Measurements from ENCODE around the gene CASP10.
"Not testable (repeated sequence)": the region's sequence is repeated elsewhere in the genome, so short reads cannot be mapped to it uniquely, and the experiment has no call there.

CASP10 gene

GRCh38 chr2:201157694-201158093 lies 25.2 kb upstream of the CASP10 start:
- H3K4me3 ChIP-seq (ENCODE audit: control insufficient read depth, low read depth, low read length), result no peak overlapping the region
- no peak for TF ChIP-seq CTCF (conservative IDR thresholded peaks at IDR 0.05; ENCODE audit: control insufficient read depth, insufficient read depth, low read depth, low read length)
- DNase-seq (ENCODE audit: low read depth), result peak; percentile 52

- peak; percentile 83 for DNase-seq (ENCODE audit: low read depth)
- peak; percentile 85 for TF ChIP-seq CTCF (conservative IDR thresholded peaks at IDR 0.05; ENCODE audit: control insufficient read depth, insufficient read depth, low read depth, low read length)
- no peak overlapping the region for H3K4me3 ChIP-seq (ENCODE audit: control insufficient read depth, low read depth, low read length)
Measured at GRCh38 chr2:201158111-201158929, 24.6 kb upstream of the CASP10 start.

- no peak overlapping the region for H3K4me3 ChIP-seq (ENCODE audit: control insufficient read depth, low read depth, low read length)
- TF ChIP-seq CTCF (conservative IDR thresholded peaks at IDR 0.05; ENCODE audit: control insufficient read depth, insufficient read depth, low read depth, low read length), result no peak
- DNase-seq (ENCODE audit: low read depth), result peak; percentile 49
Measured at GRCh38 chr2:201164166-201164565, 18.8 kb upstream of the CASP10 start.

GRCh38 chr2:201167546-201167945 lies 15.4 kb upstream of the CASP10 start:
- DNase-seq (ENCODE audit: low read depth), result no peak
- H3K4me3 ChIP-seq (ENCODE audit: control insufficient read depth, low read depth, low read length), result no peak overlapping the region
- no peak for TF ChIP-seq CTCF (conservative IDR thresholded peaks at IDR 0.05; ENCODE audit: control insufficient read depth, insufficient read depth, low read depth, low read length)

- H3K4me3 ChIP-seq (ENCODE audit: control insufficient read depth, low read depth, low read length); DNase-seq (ENCODE audit: low read depth): not testable (repeated sequence)
Measured at GRCh38 chr2:201168496-201168895, 14.4 kb upstream of the CASP10 start.

- H3K4me3 ChIP-seq (ENCODE audit: control insufficient read depth, low read depth, low read length), result no peak overlapping the region
- no peak for TF ChIP-seq CTCF (conservative IDR thresholded peaks at IDR 0.05; ENCODE audit: control insufficient read depth, insufficient read depth, low read depth, low read length)
- peak; percentile 19 for DNase-seq (ENCODE audit: low read depth)
Measured at GRCh38 chr2:201171259-201171814, 11.6 kb upstream of the CASP10 start.

GRCh38 chr2:201172279-201172678 lies 10.7 kb upstream of the CASP10 start:
- no peak overlapping the region for H3K4me3 ChIP-seq (ENCODE audit: control insufficient read depth, low read depth, low read length)
- DNase-seq (ENCODE audit: low read depth), result no peak
- TF ChIP-seq CTCF (conservative IDR thresholded peaks at IDR 0.05; ENCODE audit: control insufficient read depth, insufficient read depth, low read depth, low read length), result no peak

Data from fibroblast of mammary gland (primary cell).